Measurements from ENCODE around the gene PPP1R11.

DNA sequence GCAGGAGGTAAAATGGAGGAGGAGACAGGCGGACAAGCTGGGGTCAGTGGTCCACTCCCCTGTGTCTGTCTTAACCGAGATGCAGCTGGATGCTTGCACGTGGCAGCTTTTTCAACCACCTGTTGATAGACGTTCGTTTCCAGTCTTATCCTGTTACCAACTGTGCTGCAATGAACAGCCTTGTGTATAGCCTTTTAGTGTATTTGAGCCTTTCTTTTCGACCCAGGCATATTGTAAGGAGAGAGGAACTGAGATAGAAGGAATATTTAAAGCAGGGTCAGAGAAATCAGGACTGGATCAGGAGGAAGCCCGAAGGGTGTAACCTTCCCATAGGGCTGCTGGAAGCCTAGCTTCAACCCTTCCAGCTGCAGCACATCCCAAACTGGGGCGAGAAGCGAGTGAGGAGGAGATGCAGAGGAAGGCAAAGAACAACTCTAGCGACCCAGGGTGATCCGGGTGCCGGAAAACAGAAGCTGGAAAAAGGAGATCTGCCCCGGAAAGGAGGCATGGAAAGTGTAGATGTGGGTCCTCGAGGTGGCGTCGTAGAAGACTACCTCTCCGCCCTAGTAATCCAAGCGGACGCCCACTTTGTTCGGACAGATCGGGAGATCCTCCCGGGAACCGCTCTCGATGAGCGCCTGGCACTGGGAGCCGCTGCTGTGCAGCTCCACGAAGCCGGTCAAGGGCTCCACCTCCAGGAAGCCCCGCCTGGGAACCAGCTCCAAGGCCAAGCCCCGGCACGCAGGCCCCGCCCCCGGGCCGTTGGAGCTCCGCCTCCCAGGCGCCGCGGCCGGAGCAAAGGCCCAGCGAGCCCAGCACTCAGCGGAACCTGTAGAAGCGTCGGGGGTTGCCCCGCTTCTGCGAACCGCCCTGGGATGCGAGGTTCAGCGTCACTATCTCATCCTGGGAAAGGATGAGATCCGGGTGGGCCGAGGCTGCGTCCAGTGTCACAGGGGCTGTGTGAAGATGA is 34.7 kb downstream of the PPP1R11 start:
- TF ChIP-seq, protein P1, sequence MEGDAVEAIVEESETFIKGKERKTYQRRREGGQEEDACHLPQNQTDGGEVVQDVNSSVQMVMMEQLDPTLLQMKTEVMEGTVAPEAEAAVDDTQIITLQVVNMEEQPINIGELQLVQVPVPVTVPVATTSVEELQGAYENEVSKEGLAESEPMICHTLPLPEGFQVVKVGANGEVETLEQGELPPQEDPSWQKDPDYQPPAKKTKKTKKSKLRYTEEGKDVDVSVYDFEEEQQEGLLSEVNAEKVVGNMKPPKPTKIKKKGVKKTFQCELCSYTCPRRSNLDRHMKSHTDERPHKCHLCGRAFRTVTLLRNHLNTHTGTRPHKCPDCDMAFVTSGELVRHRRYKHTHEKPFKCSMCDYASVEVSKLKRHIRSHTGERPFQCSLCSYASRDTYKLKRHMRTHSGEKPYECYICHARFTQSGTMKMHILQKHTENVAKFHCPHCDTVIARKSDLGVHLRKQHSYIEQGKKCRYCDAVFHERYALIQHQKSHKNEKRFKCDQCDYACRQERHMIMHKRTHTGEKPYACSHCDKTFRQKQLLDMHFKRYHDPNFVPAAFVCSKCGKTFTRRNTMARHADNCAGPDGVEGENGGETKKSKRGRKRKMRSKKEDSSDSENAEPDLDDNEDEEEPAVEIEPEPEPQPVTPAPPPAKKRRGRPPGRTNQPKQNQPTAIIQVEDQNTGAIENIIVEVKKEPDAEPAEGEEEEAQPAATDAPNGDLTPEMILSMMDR (conservative IDR thresholded peaks at IDR 0.05; ENCODE audit: low read depth in 2 of 2) = 0 out of 4 replicates have a peak, but pooled peaks of 1 of the 2 experiments have one; percentile 12
- no peak for TF ChIP-seq EZH2 (IDR thresholded peaks at IDR 0.05; ENCODE audit: low read depth, unreplicated experiment)
- no peak for TF ChIP-seq CREB1 (CRISPR knock-in tag; IDR thresholded peaks at IDR 0.05; ENCODE audit: low read depth)
- no peak for TF ChIP-seq ETS1 (IDR thresholded peaks at IDR 0.05)
- TF ChIP-seq POLR2AphosphoS5 (IDR thresholded peaks at IDR 0.05; ENCODE audit: low read depth) = peak; percentile 68
- no peak for TF ChIP-seq REST (IDR thresholded peaks at IDR 0.05; ENCODE audit: unreplicated experiment)
- no peak for TF ChIP-seq NANOG (IDR thresholded peaks at IDR 0.05; ENCODE audit: borderline replicate concordance)
- no peak for TF ChIP-seq EZH2phosphoT487 (IDR thresholded peaks at IDR 0.05; ENCODE audit: unreplicated experiment)
- TF ChIP-seq ZNF114 (CRISPR knock-in tag; IDR thresholded peaks at IDR 0.05) = no peak
- no peak for TF ChIP-seq JUNB (IDR thresholded peaks at IDR 0.05; ENCODE audit: unreplicated experiment)
- TF ChIP-seq STAT1 (IDR thresholded peaks at IDR 0.05; ENCODE audit: unreplicated experiment) = no peak
- TF ChIP-seq, protein P2, sequence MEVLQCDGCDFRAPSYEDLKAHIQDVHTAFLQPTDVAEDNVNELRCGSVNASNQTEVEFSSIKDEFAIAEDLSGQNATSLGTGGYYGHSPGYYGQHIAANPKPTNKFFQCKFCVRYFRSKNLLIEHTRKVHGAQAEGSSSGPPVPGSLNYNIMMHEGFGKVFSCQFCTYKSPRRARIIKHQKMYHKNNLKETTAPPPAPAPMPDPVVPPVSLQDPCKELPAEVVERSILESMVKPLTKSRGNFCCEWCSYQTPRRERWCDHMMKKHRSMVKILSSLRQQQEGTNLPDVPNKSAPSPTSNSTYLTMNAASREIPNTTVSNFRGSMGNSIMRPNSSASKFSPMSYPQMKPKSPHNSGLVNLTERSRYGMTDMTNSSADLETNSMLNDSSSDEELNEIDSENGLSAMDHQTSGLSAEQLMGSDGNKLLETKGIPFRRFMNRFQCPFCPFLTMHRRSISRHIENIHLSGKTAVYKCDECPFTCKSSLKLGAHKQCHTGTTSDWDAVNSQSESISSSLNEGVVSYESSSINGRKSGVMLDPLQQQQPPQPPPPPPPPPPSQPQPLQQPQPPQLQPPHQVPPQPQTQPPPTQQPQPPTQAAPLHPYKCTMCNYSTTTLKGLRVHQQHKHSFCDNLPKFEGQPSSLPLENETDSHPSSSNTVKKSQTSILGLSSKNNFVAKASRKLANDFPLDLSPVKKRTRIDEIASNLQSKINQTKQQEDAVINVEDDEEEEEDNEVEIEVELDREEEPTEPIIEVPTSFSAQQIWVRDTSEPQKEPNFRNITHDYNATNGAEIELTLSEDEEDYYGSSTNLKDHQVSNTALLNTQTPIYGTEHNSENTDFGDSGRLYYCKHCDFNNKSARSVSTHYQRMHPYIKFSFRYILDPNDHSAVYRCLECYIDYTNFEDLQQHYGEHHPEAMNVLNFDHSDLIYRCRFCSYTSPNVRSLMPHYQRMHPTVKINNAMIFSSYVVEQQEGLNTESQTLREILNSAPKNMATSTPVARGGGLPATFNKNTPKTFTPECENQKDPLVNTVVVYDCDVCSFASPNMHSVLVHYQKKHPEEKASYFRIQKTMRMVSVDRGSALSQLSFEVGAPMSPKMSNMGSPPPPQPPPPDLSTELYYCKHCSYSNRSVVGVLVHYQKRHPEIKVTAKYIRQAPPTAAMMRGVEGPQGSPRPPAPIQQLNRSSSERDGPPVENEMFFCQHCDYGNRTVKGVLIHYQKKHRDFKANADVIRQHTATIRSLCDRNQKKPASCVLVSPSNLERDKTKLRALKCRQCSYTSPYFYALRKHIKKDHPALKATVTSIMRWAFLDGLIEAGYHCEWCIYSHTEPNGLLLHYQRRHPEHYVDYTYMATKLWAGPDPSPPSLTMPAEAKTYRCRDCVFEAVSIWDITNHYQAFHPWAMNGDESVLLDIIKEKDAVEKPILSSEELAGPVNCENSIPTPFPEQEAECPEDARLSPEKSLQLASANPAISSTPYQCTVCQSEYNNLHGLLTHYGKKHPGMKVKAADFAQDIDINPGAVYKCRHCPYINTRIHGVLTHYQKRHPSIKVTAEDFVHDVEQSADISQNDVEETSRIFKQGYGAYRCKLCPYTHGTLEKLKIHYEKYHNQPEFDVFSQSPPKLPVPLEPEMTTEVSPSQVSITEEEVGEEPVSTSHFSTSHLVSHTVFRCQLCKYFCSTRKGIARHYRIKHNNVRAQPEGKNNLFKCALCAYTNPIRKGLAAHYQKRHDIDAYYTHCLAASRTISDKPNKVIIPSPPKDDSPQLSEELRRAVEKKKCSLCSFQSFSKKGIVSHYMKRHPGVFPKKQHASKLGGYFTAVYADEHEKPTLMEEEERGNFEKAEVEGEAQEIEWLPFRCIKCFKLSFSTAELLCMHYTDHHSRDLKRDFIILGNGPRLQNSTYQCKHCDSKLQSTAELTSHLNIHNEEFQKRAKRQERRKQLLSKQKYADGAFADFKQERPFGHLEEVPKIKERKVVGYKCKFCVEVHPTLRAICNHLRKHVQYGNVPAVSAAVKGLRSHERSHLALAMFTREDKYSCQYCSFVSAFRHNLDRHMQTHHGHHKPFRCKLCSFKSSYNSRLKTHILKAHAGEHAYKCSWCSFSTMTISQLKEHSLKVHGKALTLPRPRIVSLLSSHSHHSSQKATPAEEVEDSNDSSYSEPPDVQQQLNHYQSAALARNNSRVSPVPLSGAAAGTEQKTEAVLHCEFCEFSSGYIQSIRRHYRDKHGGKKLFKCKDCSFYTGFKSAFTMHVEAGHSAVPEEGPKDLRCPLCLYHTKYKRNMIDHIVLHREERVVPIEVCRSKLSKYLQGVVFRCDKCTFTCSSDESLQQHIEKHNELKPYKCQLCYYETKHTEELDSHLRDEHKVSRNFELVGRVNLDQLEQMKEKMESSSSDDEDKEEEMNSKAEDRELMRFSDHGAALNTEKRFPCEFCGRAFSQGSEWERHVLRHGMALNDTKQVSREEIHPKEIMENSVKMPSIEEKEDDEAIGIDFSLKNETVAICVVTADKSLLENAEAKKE (CRISPR knock-in tag; IDR thresholded peaks at IDR 0.05) = no peak
- no peak for TF ChIP-seq ZNF331 (CRISPR knock-in tag; IDR thresholded peaks at IDR 0.05; ENCODE audit: low read depth)
